GM23338 (cell line): ENCODE measurements around the gene DHRS12. TPM values are rescaled to one million over a fixed set of nuclear protein-coding genes. Genes with fewer than 3 reads are reported as not detected.

ENCODE experiments used
- ATAC-seq: fragments of 200-7000 bp; cut with Tn5 transposase; 3 replicates; pipeline ENCODE4 v1.9.1; 2020
- DNase-seq: peaks from one replicate; pipeline ENCODE4 v3.0.0-alpha.2; 2015; ENCODE audit warnings: low spot score
- H2AFZ ChIP-seq: fragments of 200-600 bp; sonication (generic); 2 replicates; pipeline ENCODE4 v1.8.0; 2016; ENCODE audit warnings: antibody characterized with exemption, mild to moderate bottlenecking, moderate library complexity
- H3F3A ChIP-seq: fragments of 200-600 bp; sonication (generic); replicated peaks from 2 replicates; pipeline ENCODE4 v1.8.0; 2017; ENCODE audit warnings: antibody characterized with exemption, mixed run types, low read depth
- H3K27ac ChIP-seq: fragments of 200-600 bp; sonication (generic); 2 replicates; pipeline ENCODE4 v1.6.1; 2016; ENCODE audit warnings: low read depth
- H3K27me3 ChIP-seq: fragments of 200-600 bp; sonication (generic); 2 replicates; pipeline ENCODE4 v1.8.0; 2016; ENCODE audit warnings: mild to moderate bottlenecking, mixed run types, moderate library complexity; ENCODE audit not compliant: insufficient read depth
- H3K36me3 ChIP-seq: fragments of 200-600 bp; sonication (generic); 2 replicates; pipeline ENCODE4 v1.8.0; 2016; ENCODE audit warnings: mild to moderate bottlenecking; ENCODE audit not compliant: insufficient read depth
- H3K4me1 ChIP-seq: fragments of 200-600 bp; sonication (generic); 2 replicates; pipeline ENCODE4 v1.8.0; 2016; ENCODE audit warnings: mild to moderate bottlenecking, moderate library complexity; ENCODE audit not compliant: insufficient read depth
- H3K4me2 ChIP-seq: fragments of 200-600 bp; sonication (generic); 2 replicates; pipeline ENCODE4 v1.7.1; 2017; ENCODE audit warnings: mixed run types
- H3K4me3 ChIP-seq: fragments of 200-600 bp; sonication (generic); 2 replicates; pipeline ENCODE4 v1.6.1; 2016; ENCODE audit warnings: mixed run types
- H3K79me2 ChIP-seq: fragments of 200-600 bp; sonication (generic); replicated peaks from 2 replicates; pipeline ENCODE4 v1.8.0; 2017; ENCODE audit warnings: mild to moderate bottlenecking; ENCODE audit not compliant: insufficient read depth
- H3K9me2 ChIP-seq: fragments of 200-600 bp; sonication (generic); 2 replicates; pipeline ENCODE4 v1.8.0; 2017; ENCODE audit not compliant: insufficient read depth
- H4K20me1 ChIP-seq: fragments of 200-600 bp; sonication (generic); replicated peaks from 2 replicates; pipeline ENCODE4 v1.8.0; 2017; ENCODE audit warnings: mild to moderate bottlenecking; ENCODE audit not compliant: insufficient read depth
- H3K27ac Mint-ChIP-seq: 2 replicates; pipeline ENCODE4 v1.8.0; 2020; ENCODE audit warnings: inconsistent platforms, mild to moderate bottlenecking, moderate library complexity, mixed read lengths
- H3K27me3 Mint-ChIP-seq: 3 replicates; pipeline ENCODE4 v1.8.0; 2022; ENCODE audit warnings: low read depth, mild to moderate bottlenecking, moderate library complexity, mixed read lengths, inconsistent platforms; ENCODE audit not compliant: insufficient read depth, poor library complexity
- H3K36me3 Mint-ChIP-seq: 3 replicates; pipeline ENCODE4 v1.8.0; 2021; ENCODE audit warnings: low read depth, mild to moderate bottlenecking, inconsistent platforms, moderate library complexity, mixed read lengths
- H3K4me1 Mint-ChIP-seq: 3 replicates; pipeline ENCODE4 v1.8.0; 2020; ENCODE audit warnings: mild to moderate bottlenecking, inconsistent platforms, mixed read lengths
- H3K4me3 Mint-ChIP-seq: 3 replicates; pipeline ENCODE4 v1.8.0; 2021; ENCODE audit warnings: moderate library complexity, mild to moderate bottlenecking, inconsistent platforms, mixed read lengths
- H3K9me3 Mint-ChIP-seq: 3 replicates; pipeline ENCODE4 v1.8.0; 2020; ENCODE audit warnings: moderate library complexity, mild to moderate bottlenecking, inconsistent platforms, mixed read lengths
- CREB1 ChIP-seq: fragments of 250-450 bp; sonication (Bioruptor Pico); IDR thresholded peaks from 2 replicates; pipeline ENCODE4 v1.5.0; 2020; ENCODE audit warnings: low read depth, mild to moderate bottlenecking, moderate library complexity
- EZH2 ChIP-seq: fragments of 200-600 bp; sonication (generic); IDR thresholded peaks from one replicate; pipeline ENCODE4 v1.8.0; 2017; ENCODE audit warnings: antibody characterized with exemption, mild to moderate bottlenecking, low read depth; ENCODE audit not compliant: unreplicated experiment
- EZH2phosphoT487 ChIP-seq: fragments of 200-600 bp; sonication (generic); IDR thresholded peaks from one replicate; pipeline ENCODE4 v1.8.1; 2018; ENCODE audit warnings: antibody characterized with exemption; ENCODE audit not compliant: unreplicated experiment
- JUNB ChIP-seq: IDR thresholded peaks from one replicate; pipeline ENCODE4 v1.6.1; 2016; ENCODE audit warnings: antibody characterized with exemption; ENCODE audit not compliant: unreplicated experiment
- NANOG ChIP-seq: IDR thresholded peaks from 2 replicates; pipeline ENCODE4 v1.6.1; 2016; ENCODE audit warnings: antibody characterized with exemption, borderline replicate concordance
- POLR2AphosphoS5 ChIP-seq: IDR thresholded peaks from 2 replicates; pipeline ENCODE4 v1.6.1; 2016; ENCODE audit warnings: antibody characterized with exemption, low read depth
- STAT1 ChIP-seq: IDR thresholded peaks from one replicate; pipeline ENCODE4 v1.6.1; 2016; ENCODE audit warnings: antibody characterized with exemption; ENCODE audit not compliant: unreplicated experiment
- ZNF114 ChIP-seq: fragments of 250-450 bp; sonication (Bioruptor Pico); IDR thresholded peaks from 2 replicates; pipeline ENCODE4 v1.5.0; 2020; ENCODE audit warnings: mild to moderate bottlenecking, moderate library complexity
- ZNF331 ChIP-seq: fragments of 250-450 bp; sonication (Bioruptor Pico); IDR thresholded peaks from 2 replicates; pipeline ENCODE4 v1.5.0; 2020; ENCODE audit warnings: low read depth, mild to moderate bottlenecking, moderate library complexity
- polyA plus RNA-seq: library from polyadenylated mRNA; unstranded; fragments of >200 nt; fragmentation: Nextera tagmentation; extraction: Ambion mirVana; gene quantifications from 2 replicates; pipeline ENCODE4 v1.2.1, GENCODE V29; 2016
- total RNA-seq: library from RNA; depleted of rRNA; stranded (reverse); fragments of >200 nt; shearing (Covaris generic); gene quantifications from 2 replicates; pipeline ENCODE4 v1.2.3, GENCODE V29; 2014
- TF ChIP-seq, protein P1 (sequence below): fragments of 250-450 bp; sonication (Bioruptor Pico); IDR thresholded peaks from 2 replicates; pipeline ENCODE4 v1.5.0; 2020; ENCODE audit warnings: mild to moderate bottlenecking, moderate library complexity
- TF ChIP-seq, protein P2 (sequence below): IDR thresholded peaks from one replicate; pipeline ENCODE4 v1.6.1; 2018; ENCODE audit warnings: antibody characterized with exemption; ENCODE audit not compliant: unreplicated experiment
- TF ChIP-seq, protein P3 (sequence below), 2 experiments: fragments of 200-600 bp in 1 of 2; sonication (generic) in 1 of 2; conservative IDR thresholded peaks; 2 replicates each; pipeline versions ENCODE4 v1.5.1 to v1.6.1; 2016 to 2017; ENCODE audit warnings: antibody characterized with exemption in 2 of 2, low read depth in 2 of 2, mild to moderate bottlenecking in 2 of 2, moderate library complexity in 1 of 2
- TF ChIP-seq, protein P4 (sequence below): IDR thresholded peaks from 2 replicates; pipeline ENCODE4 v1.6.1; 2016; ENCODE audit warnings: antibody characterized with exemption

DHRS12 gene
- total and polyA plus RNA-seq, 2 experiments from 2014 or later = 4.6 to 12.2 TPM

DNA sequence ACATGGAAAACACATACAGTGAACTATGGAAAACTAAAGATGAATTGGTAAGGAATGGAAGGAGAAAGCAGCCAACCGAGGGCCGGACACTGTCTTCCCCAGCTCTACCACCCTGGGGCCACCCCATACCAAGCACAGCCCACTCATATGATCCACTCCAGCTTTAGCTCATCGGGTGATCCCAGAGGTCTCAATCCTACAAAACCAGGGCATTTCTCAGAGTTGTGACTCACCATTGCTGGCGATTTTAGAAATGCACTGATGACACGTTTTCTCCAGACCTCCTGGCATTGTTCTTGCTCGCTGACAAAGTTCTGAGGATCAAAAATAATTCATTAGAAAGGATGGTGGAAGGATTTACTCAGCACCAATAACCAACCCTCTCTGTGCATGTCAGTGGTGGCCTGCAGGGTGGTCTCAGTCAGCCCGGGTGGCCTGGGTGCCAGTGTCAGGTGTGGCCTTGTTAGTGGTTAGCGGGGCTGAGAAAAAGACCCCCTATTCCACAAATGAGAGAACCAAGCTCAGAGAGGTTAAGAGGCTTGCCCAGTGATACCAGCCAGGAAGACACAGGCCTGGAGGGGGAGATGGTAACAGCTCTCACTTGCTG lies 34.4 kb upstream of the DHRS12 start:
- Mint-ChIP-seq H3K36me3 (no peaks in the 10 kb centered on the region), H3K27ac (no peak overlapping the region), H3K27me3 (peaks cover 2% of the 10 kb centered on the region), H3K4me1 (no peaks in the 10 kb centered on the region), H3K4me3 (no peak overlapping the region), H3K9me3 (no peaks in the 10 kb centered on the region)
- no peaks in the 10 kb centered on the region for H3K36me3 ChIP-seq
- H3K9me2 ChIP-seq = no peaks in the 10 kb centered on the region
- no peaks in the 10 kb centered on the region for H3K27me3 ChIP-seq
- no peak overlapping the region for H2AFZ ChIP-seq
- no peaks in the 10 kb centered on the region for H3K79me2 ChIP-seq
- H3K4me3 ChIP-seq = no peak overlapping the region
- no peaks in the 10 kb centered on the region for H4K20me1 ChIP-seq
- H3K4me2 ChIP-seq = no peak overlapping the region
- no peaks in the 10 kb centered on the region for H3F3A ChIP-seq
- DNase-seq = no peak
- TF ChIP-seq JUNB (no peak), CREB1 (CRISPR knock-in tag) (no peak), NANOG (no peak), STAT1 (no peak), POLR2AphosphoS5 (no peak), ZNF114 (no peak), EZH2phosphoT487 (no peak), ZNF331 (CRISPR knock-in tag) (no peak), EZH2 (no peak)
- TF ChIP-seq, protein P1, sequence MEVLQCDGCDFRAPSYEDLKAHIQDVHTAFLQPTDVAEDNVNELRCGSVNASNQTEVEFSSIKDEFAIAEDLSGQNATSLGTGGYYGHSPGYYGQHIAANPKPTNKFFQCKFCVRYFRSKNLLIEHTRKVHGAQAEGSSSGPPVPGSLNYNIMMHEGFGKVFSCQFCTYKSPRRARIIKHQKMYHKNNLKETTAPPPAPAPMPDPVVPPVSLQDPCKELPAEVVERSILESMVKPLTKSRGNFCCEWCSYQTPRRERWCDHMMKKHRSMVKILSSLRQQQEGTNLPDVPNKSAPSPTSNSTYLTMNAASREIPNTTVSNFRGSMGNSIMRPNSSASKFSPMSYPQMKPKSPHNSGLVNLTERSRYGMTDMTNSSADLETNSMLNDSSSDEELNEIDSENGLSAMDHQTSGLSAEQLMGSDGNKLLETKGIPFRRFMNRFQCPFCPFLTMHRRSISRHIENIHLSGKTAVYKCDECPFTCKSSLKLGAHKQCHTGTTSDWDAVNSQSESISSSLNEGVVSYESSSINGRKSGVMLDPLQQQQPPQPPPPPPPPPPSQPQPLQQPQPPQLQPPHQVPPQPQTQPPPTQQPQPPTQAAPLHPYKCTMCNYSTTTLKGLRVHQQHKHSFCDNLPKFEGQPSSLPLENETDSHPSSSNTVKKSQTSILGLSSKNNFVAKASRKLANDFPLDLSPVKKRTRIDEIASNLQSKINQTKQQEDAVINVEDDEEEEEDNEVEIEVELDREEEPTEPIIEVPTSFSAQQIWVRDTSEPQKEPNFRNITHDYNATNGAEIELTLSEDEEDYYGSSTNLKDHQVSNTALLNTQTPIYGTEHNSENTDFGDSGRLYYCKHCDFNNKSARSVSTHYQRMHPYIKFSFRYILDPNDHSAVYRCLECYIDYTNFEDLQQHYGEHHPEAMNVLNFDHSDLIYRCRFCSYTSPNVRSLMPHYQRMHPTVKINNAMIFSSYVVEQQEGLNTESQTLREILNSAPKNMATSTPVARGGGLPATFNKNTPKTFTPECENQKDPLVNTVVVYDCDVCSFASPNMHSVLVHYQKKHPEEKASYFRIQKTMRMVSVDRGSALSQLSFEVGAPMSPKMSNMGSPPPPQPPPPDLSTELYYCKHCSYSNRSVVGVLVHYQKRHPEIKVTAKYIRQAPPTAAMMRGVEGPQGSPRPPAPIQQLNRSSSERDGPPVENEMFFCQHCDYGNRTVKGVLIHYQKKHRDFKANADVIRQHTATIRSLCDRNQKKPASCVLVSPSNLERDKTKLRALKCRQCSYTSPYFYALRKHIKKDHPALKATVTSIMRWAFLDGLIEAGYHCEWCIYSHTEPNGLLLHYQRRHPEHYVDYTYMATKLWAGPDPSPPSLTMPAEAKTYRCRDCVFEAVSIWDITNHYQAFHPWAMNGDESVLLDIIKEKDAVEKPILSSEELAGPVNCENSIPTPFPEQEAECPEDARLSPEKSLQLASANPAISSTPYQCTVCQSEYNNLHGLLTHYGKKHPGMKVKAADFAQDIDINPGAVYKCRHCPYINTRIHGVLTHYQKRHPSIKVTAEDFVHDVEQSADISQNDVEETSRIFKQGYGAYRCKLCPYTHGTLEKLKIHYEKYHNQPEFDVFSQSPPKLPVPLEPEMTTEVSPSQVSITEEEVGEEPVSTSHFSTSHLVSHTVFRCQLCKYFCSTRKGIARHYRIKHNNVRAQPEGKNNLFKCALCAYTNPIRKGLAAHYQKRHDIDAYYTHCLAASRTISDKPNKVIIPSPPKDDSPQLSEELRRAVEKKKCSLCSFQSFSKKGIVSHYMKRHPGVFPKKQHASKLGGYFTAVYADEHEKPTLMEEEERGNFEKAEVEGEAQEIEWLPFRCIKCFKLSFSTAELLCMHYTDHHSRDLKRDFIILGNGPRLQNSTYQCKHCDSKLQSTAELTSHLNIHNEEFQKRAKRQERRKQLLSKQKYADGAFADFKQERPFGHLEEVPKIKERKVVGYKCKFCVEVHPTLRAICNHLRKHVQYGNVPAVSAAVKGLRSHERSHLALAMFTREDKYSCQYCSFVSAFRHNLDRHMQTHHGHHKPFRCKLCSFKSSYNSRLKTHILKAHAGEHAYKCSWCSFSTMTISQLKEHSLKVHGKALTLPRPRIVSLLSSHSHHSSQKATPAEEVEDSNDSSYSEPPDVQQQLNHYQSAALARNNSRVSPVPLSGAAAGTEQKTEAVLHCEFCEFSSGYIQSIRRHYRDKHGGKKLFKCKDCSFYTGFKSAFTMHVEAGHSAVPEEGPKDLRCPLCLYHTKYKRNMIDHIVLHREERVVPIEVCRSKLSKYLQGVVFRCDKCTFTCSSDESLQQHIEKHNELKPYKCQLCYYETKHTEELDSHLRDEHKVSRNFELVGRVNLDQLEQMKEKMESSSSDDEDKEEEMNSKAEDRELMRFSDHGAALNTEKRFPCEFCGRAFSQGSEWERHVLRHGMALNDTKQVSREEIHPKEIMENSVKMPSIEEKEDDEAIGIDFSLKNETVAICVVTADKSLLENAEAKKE (CRISPR knock-in tag) = no peak
- TF ChIP-seq, protein P2, sequence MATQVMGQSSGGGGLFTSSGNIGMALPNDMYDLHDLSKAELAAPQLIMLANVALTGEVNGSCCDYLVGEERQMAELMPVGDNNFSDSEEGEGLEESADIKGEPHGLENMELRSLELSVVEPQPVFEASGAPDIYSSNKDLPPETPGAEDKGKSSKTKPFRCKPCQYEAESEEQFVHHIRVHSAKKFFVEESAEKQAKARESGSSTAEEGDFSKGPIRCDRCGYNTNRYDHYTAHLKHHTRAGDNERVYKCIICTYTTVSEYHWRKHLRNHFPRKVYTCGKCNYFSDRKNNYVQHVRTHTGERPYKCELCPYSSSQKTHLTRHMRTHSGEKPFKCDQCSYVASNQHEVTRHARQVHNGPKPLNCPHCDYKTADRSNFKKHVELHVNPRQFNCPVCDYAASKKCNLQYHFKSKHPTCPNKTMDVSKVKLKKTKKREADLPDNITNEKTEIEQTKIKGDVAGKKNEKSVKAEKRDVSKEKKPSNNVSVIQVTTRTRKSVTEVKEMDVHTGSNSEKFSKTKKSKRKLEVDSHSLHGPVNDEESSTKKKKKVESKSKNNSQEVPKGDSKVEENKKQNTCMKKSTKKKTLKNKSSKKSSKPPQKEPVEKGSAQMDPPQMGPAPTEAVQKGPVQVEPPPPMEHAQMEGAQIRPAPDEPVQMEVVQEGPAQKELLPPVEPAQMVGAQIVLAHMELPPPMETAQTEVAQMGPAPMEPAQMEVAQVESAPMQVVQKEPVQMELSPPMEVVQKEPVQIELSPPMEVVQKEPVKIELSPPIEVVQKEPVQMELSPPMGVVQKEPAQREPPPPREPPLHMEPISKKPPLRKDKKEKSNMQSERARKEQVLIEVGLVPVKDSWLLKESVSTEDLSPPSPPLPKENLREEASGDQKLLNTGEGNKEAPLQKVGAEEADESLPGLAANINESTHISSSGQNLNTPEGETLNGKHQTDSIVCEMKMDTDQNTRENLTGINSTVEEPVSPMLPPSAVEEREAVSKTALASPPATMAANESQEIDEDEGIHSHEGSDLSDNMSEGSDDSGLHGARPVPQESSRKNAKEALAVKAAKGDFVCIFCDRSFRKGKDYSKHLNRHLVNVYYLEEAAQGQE = no peak
- TF ChIP-seq, protein P3, sequence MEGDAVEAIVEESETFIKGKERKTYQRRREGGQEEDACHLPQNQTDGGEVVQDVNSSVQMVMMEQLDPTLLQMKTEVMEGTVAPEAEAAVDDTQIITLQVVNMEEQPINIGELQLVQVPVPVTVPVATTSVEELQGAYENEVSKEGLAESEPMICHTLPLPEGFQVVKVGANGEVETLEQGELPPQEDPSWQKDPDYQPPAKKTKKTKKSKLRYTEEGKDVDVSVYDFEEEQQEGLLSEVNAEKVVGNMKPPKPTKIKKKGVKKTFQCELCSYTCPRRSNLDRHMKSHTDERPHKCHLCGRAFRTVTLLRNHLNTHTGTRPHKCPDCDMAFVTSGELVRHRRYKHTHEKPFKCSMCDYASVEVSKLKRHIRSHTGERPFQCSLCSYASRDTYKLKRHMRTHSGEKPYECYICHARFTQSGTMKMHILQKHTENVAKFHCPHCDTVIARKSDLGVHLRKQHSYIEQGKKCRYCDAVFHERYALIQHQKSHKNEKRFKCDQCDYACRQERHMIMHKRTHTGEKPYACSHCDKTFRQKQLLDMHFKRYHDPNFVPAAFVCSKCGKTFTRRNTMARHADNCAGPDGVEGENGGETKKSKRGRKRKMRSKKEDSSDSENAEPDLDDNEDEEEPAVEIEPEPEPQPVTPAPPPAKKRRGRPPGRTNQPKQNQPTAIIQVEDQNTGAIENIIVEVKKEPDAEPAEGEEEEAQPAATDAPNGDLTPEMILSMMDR (conservative IDR thresholded peaks at IDR 0.05; ENCODE audit: low read depth in 2 of 2) = no peak
- TF ChIP-seq, protein P4, sequence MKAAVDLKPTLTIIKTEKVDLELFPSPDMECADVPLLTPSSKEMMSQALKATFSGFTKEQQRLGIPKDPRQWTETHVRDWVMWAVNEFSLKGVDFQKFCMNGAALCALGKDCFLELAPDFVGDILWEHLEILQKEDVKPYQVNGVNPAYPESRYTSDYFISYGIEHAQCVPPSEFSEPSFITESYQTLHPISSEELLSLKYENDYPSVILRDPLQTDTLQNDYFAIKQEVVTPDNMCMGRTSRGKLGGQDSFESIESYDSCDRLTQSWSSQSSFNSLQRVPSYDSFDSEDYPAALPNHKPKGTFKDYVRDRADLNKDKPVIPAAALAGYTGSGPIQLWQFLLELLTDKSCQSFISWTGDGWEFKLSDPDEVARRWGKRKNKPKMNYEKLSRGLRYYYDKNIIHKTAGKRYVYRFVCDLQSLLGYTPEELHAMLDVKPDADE = no peak
- H3K4me1 ChIP-seq = no peaks in the 10 kb centered on the region
- ATAC-seq = no peak
- no peak overlapping the region for H3K27ac ChIP-seq
